HEK293T (cell line): ENCODE data around the gene LINC01488.

ENCODE experiments used
- BHLHE40 ChIP-seq: fragments of 450-650 bp; IDR thresholded peaks from 2 replicates; pipeline ENCODE4 v1.6.1; 2016; ENCODE audit warnings: mild to moderate bottlenecking, moderate library complexity, borderline replicate concordance
- TF ChIP-seq, protein P1 (sequence below): fragments of 450-650 bp; IDR thresholded peaks from 2 replicates; pipeline ENCODE4 v1.6.1; 2016

DNA sequence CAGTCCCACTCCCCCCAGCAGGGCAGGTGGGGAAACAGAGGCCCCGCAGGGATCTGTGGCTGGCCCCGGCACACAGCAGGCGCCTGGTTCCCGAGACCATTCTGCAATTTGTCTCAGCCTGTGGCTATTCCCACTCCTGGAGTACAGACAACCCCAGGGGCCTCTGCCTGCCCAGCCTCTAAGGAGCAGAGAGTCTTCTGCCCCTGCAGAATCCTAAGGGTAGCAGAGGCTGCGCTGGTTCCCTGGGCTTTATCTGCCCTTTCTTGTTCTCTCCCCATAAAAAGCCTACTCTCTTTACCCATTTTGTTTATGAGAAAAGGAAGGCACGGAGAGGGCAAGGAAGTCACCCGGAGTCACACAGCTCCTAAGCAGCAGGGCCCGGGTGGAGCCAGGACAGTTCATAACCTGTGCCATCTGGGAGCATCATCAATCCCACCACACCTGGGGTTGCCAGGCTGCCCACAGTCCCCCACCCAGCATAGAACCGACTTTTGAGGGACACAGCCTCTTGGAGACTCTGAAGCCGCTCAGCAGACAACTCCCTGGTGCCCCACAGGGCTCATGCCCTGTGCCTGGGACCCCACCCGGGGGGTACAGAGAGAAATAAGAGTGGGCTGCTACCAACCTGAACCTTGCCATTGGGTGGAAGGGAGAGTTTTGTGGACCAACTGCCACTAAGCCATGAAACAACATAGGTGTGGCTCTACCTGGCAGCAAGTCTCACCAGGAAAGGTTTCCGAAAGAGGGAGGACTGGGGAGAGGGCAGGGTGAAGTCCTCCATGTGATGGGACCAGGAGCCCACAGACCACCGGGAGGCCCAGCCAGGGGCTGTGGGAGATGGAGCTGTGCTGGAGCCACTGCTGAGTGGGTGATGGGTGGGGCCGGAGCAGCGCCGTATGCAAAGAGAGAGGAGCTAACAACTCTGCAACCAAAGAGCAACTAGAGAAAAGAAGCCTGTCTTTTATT lies 17.2 kb upstream of the LINC01488 start:
- TF ChIP-seq, protein P1, sequence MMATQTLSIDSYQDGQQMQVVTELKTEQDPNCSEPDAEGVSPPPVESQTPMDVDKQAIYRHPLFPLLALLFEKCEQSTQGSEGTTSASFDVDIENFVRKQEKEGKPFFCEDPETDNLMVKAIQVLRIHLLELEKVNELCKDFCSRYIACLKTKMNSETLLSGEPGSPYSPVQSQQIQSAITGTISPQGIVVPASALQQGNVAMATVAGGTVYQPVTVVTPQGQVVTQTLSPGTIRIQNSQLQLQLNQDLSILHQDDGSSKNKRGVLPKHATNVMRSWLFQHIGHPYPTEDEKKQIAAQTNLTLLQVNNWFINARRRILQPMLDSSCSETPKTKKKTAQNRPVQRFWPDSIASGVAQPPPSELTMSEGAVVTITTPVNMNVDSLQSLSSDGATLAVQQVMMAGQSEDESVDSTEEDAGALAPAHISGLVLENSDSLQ: no peak
- no peak for TF ChIP-seq BHLHE40
